Left ventricle myocardium superior (tissue), 1 donor: ENCODE data around the gene EXOSC7. TPM values are rescaled to one million over a fixed set of nuclear protein-coding genes. Genes with fewer than 3 reads are reported as not detected.
"Not testable (repeated sequence)": the region's sequence is repeated elsewhere in the genome, so short reads cannot be mapped to it uniquely, and the experiment has no call there.

Experiments used
- ATAC-seq: fragments of 200-7000 bp; cut with Tn5 transposase; one replicate; pipeline ENCODE4 v1.9.1; 2020; ENCODE audit warnings: mild to moderate bottlenecking, moderate library complexity
- DNase-seq: peaks from one replicate; pipeline ENCODE4 v3.0.0-alpha.2; 2020
- intact Hi-C: fragments of 100-400 bp; cut with micrococcal nuclease; formaldehyde crosslinking; loops from one replicate; pipeline ENCODE4 v1.11.0; 2022
- long read RNA-seq: library from polyadenylated mRNA; unstranded; transcript quantifications from one replicate; pipeline ENCODE4 v2.0.0, GENCODE V29; 2021
- total RNA-seq: library from RNA; stranded (reverse); fragmentation: NEBNext Ultra II Directional; extraction: Animal tissue kit (Norgen Biotek cat#: 25700); gene quantifications from one replicate; pipeline ENCODE4 v1.2.1, GENCODE V29; 2021
- donor health status: DM: no; HTN: yes; CAD: no; lungs with severe emphysema.

Gene EXOSC7
- 25.0 TPM for total RNA-seq
- long read RNA-seq, transcript EXOSC7-210 (9 exons, 1,395 nt): minor isoform, 7 of 42 reads
- long read RNA-seq, transcript EXOSC7-201 (8 exons, 1,055 nt): major isoform, 26 of 42 reads
- long read RNA-seq, partial matches to known transcripts: 5 of 42 reads
- long read RNA-seq, other reads (novel, unspliced or antisense): 3 of 42 reads

GRCh38 chr3:44976002-44976815, at the start of gene EXOSC7, which contains the start of gene ZDHHC3:
TSS of gene EXOSC7 (plus strand) at chr3:44976244. CDS start at chr3:44976278, 34 bp downstream.
TSS of gene ZDHHC3 (minus strand) at chr3:44976174. CDS start at chr3:44959436, 16,738 bp downstream.
- ATAC-seq (peak; percentile 91), DNase-seq (peak; percentile 94)
- intact Hi-C loops: no loop called here

DNA sequence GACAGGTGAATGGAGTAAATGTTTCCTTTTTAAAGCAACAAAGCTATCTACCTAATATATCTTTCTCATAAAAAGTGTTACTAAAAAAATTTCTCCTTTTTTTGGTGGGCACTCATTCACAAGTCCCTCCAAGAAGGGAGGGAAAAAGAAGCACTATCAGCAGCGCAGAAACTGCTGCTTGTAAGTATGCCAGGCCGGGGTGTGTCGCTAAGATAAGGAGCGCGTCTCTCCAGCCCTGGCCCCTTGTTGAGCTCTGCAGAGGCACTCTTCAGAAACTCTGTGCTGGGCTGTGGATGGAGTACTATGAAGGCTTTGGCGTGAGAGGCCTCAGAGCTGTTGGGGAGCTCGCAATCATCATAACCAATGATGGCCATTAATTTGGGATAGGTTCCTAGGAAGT, 49.1 kb upstream of the EXOSC7 start:
- DNase-seq (no peak), ATAC-seq (no peak)
- intact Hi-C loops: no loop called here

GRCh38 chr3:44927371-44927770, 48.7 kb upstream of the EXOSC7 start:
- DNase-seq (no peak), ATAC-seq (no peak)
- intact Hi-C loops: no loop called here

DNA sequence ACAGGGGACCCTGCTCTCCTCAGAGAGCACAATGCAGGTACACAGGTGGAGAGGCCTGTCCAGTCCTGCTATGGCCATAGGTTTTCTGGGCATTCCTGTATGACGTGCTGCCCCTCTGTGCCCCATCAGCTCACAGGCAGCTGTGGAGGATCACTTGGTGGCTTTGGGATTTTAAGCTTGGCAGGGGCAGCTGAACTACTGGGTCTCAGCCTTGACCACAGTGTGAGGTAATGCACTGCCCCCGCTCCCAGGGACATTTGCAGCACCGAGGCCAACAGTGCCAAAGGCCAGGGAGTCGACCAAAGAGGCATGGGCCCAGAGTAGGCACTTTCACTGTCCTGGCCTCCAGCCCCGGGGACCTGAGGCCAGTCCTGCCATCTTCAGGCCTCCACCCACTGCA, 46.3 kb upstream of the EXOSC7 start:
- ATAC-seq: no peak
- no peak for DNase-seq
- intact Hi-C loops: no loop called here

- ATAC-seq (no peak), DNase-seq (no peak)
- intact Hi-C loops: no loop called here
These were observed 45.1 kb upstream of the EXOSC7 start for GRCh38 chr3:44930911-44931310.

DNA sequence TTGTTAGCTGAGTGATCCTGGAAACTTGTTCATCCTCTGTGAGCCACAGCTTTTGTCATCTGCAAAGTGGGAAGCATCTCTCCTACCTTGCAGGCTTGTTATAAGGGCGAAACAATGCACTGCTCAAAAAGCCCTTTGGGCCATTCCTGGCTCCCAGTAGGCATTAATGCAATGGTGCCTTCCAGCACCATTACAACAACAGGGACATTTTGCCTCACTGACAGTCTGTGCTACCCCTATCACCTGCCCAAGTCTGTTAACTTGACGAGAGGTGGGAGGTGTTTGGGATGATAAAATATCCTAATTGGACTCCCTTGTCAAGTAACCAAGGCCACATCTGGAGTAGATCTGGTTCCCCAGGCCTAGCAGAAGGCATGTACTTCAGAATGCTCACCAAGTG, 44.3 kb upstream of the EXOSC7 start:
- intact Hi-C loops: no loop called here
- no peak for DNase-seq
- ATAC-seq: no peak

DNA sequence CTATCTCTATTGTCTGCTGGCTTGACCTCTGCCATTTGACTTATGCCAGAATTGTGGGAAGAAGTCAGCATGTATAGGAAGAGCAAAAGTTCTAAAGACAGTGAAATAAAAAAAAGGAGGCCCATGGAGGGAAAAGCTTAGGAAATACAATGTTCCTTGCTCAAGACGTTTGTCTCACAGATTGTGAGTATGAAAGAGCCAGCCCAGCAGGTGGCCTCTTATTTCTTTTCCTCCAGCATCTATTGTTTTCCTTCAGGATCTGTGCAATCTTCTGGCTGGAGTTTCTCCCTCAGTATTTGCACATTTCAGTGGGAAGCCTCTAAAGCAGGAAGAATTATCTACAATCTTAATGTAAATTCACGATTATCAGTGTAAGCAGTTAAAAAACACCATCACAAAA, 43.8 kb upstream of the EXOSC7 start:
- no peak for DNase-seq
- ATAC-seq: no peak
- intact Hi-C loops: no loop called here

- intact Hi-C loops: no loop called here
- DNase-seq (no peak), ATAC-seq (no peak)
These were observed 42.8 kb upstream of the EXOSC7 start for GRCh38 chr3:44932986-44933944.

GRCh38 chr3:44939581-44940036, 36.4 kb upstream of the EXOSC7 start:
- intact Hi-C loops: no loop called here
- peak; percentile 86 for ATAC-seq
- DNase-seq: no peak

DNA sequence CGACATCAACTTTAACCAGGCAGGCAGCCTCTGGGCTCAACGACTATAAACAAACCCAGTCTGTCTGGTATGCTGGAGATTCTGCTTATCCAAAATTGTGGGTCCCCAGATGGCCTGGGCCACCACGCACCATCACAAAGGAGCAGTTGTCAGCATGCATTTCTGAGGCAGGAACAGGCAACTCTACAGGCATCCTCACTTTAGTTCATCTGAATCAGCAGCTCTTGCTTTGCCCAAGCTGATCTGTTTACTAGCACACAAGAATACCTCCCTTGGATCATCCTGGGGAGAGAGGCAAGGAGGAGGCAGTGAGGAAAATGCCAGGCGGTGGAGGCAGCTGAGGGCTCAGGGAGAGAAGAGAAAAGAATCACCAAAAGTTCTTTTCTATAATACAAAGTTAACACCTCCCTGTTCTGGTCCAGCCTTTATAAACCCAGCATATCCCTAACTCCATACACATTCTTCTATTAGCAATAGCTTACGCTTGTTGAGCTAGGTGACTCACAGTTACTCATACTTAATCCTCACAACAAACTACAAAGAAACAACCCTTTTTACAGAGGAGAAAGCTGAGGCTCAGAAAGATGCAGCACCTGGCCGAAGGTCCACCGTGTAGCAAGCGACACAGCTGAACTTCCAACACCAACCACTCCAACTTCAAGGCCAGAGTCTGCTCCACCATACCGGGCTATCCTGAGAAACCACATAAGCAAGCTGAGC, 33.7 kb upstream of the EXOSC7 start:
- DNase-seq: no peak
- intact Hi-C loops: no loop called here
- ATAC-seq: no peak

GRCh38 chr3:44948239-44948638, 27.8 kb upstream of the EXOSC7 start:
- ATAC-seq: no peak
- no peak for DNase-seq
- intact Hi-C loops: no loop called here

- intact Hi-C loops, DNase-seq, ATAC-seq: not testable (repeated sequence)
These were observed 26.3 kb upstream of the EXOSC7 start for GRCh38 chr3:44949770-44950169.

GRCh38 chr3:44950275-44950734, 25.7 kb upstream of the EXOSC7 start:
- intact Hi-C loops: no loop called here
- ATAC-seq (no peak), DNase-seq (no peak)

- intact Hi-C loops: no loop called here
- DNase-seq: no peak
- ATAC-seq: no peak
These were observed 23.4 kb upstream of the EXOSC7 start for GRCh38 chr3:44952689-44953088.

GRCh38 chr3:44954304-44954703, 21.7 kb upstream of the EXOSC7 start:
- DNase-seq (no peak), ATAC-seq (no peak)
- intact Hi-C loops: no loop called here

GRCh38 chr3:44954962-44955361, 21.1 kb upstream of the EXOSC7 start:
- DNase-seq (no peak), ATAC-seq (no peak)
- intact Hi-C loops: no loop called here

DNA sequence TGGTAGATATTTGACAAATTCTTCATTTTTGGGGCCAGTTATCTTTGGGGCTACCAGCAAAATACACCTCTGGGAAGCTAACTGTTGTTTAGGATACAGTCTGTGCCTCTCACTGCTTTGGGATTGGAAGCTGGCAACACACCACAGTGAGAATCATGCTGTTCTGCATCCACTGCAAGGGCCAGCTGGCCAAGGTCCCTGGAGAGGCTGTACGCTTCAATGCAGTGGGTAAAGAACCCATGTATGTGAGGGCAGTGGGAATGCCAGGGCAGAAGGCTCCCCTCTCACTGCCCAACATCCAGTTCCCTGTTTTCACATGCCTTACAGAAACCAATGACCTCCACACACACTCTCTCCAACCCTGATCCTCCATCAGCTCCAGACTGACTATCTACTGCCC, 20.1 kb upstream of the EXOSC7 start:
- peak; percentile 42 for ATAC-seq
- DNase-seq: no peak
- intact Hi-C loops: no loop called here

- intact Hi-C loops: no loop called here
- ATAC-seq (no peak), DNase-seq (no peak)
These were observed 18.1 kb upstream of the EXOSC7 start for GRCh38 chr3:44957986-44958385.

DNA sequence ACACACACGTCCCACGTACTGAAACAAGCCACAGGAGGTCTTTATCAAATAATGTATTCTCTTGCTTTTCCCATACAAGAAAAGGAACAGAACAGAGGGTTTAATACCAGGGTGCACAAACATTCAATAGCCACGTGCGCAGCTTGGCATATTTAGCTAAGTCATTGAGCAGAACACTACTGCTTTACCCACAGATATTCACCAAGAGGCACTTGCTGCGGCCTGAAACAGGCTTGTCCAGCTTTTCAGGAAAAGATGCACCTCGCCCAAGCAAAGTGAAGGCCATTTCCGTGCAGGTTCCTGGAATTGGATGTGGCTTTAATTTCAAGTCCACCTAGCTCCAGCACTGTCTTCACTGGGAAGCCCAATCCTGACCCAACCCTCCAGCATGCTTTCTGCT, 17.7 kb upstream of the EXOSC7 start:
- intact Hi-C loops: no loop called here
- ATAC-seq (no peak), DNase-seq (no peak)
